22Rv1 (cell line): ENCODE data around the gene SCYL3.

Experiments
- ZFX ChIP-seq: fragments of 450-650 bp; IDR thresholded peaks from 2 replicates; pipeline ENCODE4 v1.6.1; 2017; ENCODE audit warnings: antibody characterized with exemption, borderline replicate concordance
- TF ChIP-seq, protein P1 (sequence below): fragments of 450-650 bp; IDR thresholded peaks from 2 replicates; pipeline ENCODE4 v1.5.1; 2017; ENCODE audit warnings: mild to moderate bottlenecking

DNA sequence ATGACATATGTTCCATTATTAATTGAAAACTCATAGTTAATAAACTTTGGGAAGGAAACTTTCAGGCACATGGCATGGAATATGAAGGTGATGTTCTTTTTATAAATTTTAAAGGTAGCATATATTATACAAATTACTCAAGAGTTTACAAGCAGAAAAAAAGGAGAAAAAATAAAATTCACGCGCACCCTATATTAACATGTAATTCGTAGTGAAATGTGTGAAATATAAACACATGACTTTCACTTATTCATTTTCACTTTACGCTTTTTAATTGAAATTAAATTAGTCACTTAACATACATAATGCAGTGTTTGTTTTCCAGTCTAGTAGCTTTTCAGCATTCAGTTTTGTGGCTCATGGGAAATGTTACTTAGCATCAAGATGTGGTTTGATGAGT, 27.4 kb upstream of the SCYL3 start:
- TF ChIP-seq, protein P1, sequence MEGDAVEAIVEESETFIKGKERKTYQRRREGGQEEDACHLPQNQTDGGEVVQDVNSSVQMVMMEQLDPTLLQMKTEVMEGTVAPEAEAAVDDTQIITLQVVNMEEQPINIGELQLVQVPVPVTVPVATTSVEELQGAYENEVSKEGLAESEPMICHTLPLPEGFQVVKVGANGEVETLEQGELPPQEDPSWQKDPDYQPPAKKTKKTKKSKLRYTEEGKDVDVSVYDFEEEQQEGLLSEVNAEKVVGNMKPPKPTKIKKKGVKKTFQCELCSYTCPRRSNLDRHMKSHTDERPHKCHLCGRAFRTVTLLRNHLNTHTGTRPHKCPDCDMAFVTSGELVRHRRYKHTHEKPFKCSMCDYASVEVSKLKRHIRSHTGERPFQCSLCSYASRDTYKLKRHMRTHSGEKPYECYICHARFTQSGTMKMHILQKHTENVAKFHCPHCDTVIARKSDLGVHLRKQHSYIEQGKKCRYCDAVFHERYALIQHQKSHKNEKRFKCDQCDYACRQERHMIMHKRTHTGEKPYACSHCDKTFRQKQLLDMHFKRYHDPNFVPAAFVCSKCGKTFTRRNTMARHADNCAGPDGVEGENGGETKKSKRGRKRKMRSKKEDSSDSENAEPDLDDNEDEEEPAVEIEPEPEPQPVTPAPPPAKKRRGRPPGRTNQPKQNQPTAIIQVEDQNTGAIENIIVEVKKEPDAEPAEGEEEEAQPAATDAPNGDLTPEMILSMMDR = no peak
- TF ChIP-seq ZFX = no peak
